Activated CD8-positive, alpha-beta T cell treated with anti-CD3 and anti-CD28 coated beads for 36 hours (primary cell): ENCODE data around the gene RSPO3. TPM values are rescaled to one million over a fixed set of nuclear protein-coding genes. Genes with fewer than 3 reads are reported as not detected.

Source experiments
- ATAC-seq: fragments of 200-7000 bp; cut with Tn5 transposase; one replicate; pipeline ENCODE4 v1.10.0; 2021; ENCODE audit warnings: mild to moderate bottlenecking, moderate library complexity
- CTCF ChIA-PET: fragments of 350-600 bp; sonication (Branson Sonifier 250); formaldehyde crosslinking; loops from one replicate; lab custom pipeline; 2021; ENCODE audit warnings: antibody characterized with exemption; lab: Charles Lee
- POLR2A ChIA-PET: fragments of 350-600 bp; sonication (Branson Sonifier 250); formaldehyde crosslinking; loops from one replicate; lab custom pipeline; 2021; ENCODE audit warnings: antibody characterized with exemption; lab: Charles Lee
- DNase-seq: peaks from one replicate; pipeline ENCODE4 v3.0.0-alpha.2; 2020
- H3K27ac Mint-ChIP-seq: one replicate; pipeline ENCODE4 v1.8.0; 2021; ENCODE audit warnings: mild to moderate bottlenecking, mixed read lengths
- H3K27me3 Mint-ChIP-seq: one replicate; pipeline ENCODE4 v1.8.0; 2021; ENCODE audit warnings: mixed read lengths
- H3K36me3 Mint-ChIP-seq: one replicate; pipeline ENCODE4 v1.8.0; 2021; ENCODE audit warnings: low read depth, mixed read lengths
- H3K4me1 Mint-ChIP-seq: one replicate; pipeline ENCODE4 v1.8.0; 2021; ENCODE audit warnings: low read depth, mixed read lengths
- H3K4me3 Mint-ChIP-seq: one replicate; pipeline ENCODE4 v1.8.0; 2021; ENCODE audit warnings: mild to moderate bottlenecking, moderate library complexity, mixed read lengths
- H3K9me3 Mint-ChIP-seq: one replicate; pipeline ENCODE4 v1.8.0; 2021; ENCODE audit warnings: mixed read lengths
- CTCF ChIP-seq: fragments of 200-600 bp; IDR thresholded peaks from one replicate; pipeline ENCODE4 v1.8.0; 2022; ENCODE audit warnings: antibody characterized with exemption, mild to moderate bottlenecking
- intact Hi-C: fragments of 100-400 bp; cut with micrococcal nuclease; formaldehyde crosslinking; loops from one replicate; pipeline ENCODE4 v1.10.0; 2022
- total RNA-seq, 2 experiments: library from RNA; stranded (reverse); gene quantifications; one replicate each; pipeline ENCODE4 v1.2.3, GENCODE V29; 2021

RSPO3 gene
- total RNA-seq, 2 experiments from 2014 or later = not detected

GRCh38 chr6:127131275-127131674, 12.8 kb downstream of the RSPO3 start:
- no peak overlapping the region for H3K4me3 Mint-ChIP-seq
- H3K4me1 Mint-ChIP-seq = no peaks in the 10 kb centered on the region

GRCh38 chr6:127131772-127132376, 13.4 kb downstream of the RSPO3 start:
- TF ChIP-seq CTCF = no peak
- no peak overlapping the region for H3K4me3 Mint-ChIP-seq
- H3K36me3 Mint-ChIP-seq = no peaks in the 10 kb centered on the region
- no peak for DNase-seq
- ChIA-PET POLR2A (no interaction called here), CTCF (no interaction called here)
- H3K4me1 Mint-ChIP-seq = no peaks in the 10 kb centered on the region
- no peaks in the 10 kb centered on the region for H3K9me3 Mint-ChIP-seq
- peaks cover 12% of the 10 kb centered on the region for H3K27me3 Mint-ChIP-seq
- ATAC-seq = no peak
- H3K27ac Mint-ChIP-seq = no peak overlapping the region
- intact Hi-C loops = no loop called here

More at GRCh38 chr6:127131275-127131674, 12.8 kb downstream of the RSPO3 start:
- ATAC-seq (no peak), DNase-seq (no peak)
- ChIA-PET CTCF (no interaction called here), POLR2A (no interaction called here)
- Mint-ChIP-seq H3K27me3 (peaks cover 10% of the 10 kb centered on the region), H3K27ac (no peak overlapping the region), H3K9me3 (no peaks in the 10 kb centered on the region), H3K36me3 (no peaks in the 10 kb centered on the region)
- no peak for TF ChIP-seq CTCF
- intact Hi-C loops = no loop called here

- Mint-ChIP-seq H3K4me3 (no peak overlapping the region), H3K27ac (no peak overlapping the region), H3K36me3 (no peaks in the 10 kb centered on the region), H3K4me1 (no peaks in the 10 kb centered on the region), H3K9me3 (no peaks in the 10 kb centered on the region), H3K27me3 (peaks cover 13% of the 10 kb centered on the region)
- no peak for TF ChIP-seq CTCF
- POLR2A ChIA-PET = no interaction called here
- ATAC-seq = no peak
- no peak for DNase-seq
- intact Hi-C loops = no loop called here
- CTCF ChIA-PET = interaction anchor here (0.7 kb wide), 1 partner anchor 16 kb away, joined by 3 read pairs; the partner anchor contains the start of gene RSPO3
Observed at GRCh38 chr6:127134136-127134535, 15.7 kb downstream of the RSPO3 start.

GRCh38 chr6:127136786-127137185, 18.3 kb downstream of the RSPO3 start:
- no peaks in the 10 kb centered on the region for H3K36me3 Mint-ChIP-seq
- DNase-seq = no peak
- H3K27me3 Mint-ChIP-seq = peaks cover 13% of the 10 kb centered on the region
- intact Hi-C loops = no loop called here
- ChIA-PET POLR2A (no interaction called here), CTCF (no interaction called here)
- no peak for TF ChIP-seq CTCF
- H3K9me3 Mint-ChIP-seq = no peaks in the 10 kb centered on the region
- no peak for ATAC-seq
- H3K27ac Mint-ChIP-seq = no peak overlapping the region
- H3K4me1 Mint-ChIP-seq = no peaks in the 10 kb centered on the region
- H3K4me3 Mint-ChIP-seq = no peak overlapping the region

- Mint-ChIP-seq H3K27me3 (peaks cover 20% of the 10 kb centered on the region), H3K9me3 (no peaks in the 10 kb centered on the region), H3K4me1 (no peaks in the 10 kb centered on the region), H3K27ac (no peak overlapping the region), H3K4me3 (no peak overlapping the region), H3K36me3 (no peaks in the 10 kb centered on the region)
- DNase-seq (no peak), ATAC-seq (no peak)
- no peak for TF ChIP-seq CTCF
- POLR2A ChIA-PET = no interaction called here
- intact Hi-C loops = no loop called here
- CTCF ChIA-PET = no interaction called here
Observed at GRCh38 chr6:127146932-127147331, 28.5 kb downstream of the RSPO3 start.
